GM19438 (cell line): ENCODE measurements around the gene GNGT2.
"Not testable (repeated sequence)": the region's sequence is repeated elsewhere in the genome, so short reads cannot be mapped to it uniquely, and the experiment has no call there.

ENCODE experiments used
- ATAC-seq: cut with Tn5 transposase; IDR thresholded peaks from one replicate; pipeline ENCODE4 v1.9.1; 2021; ENCODE audit warnings: low read depth; ENCODE audit not compliant: unreplicated experiment

Gene GNGT2

DNA sequence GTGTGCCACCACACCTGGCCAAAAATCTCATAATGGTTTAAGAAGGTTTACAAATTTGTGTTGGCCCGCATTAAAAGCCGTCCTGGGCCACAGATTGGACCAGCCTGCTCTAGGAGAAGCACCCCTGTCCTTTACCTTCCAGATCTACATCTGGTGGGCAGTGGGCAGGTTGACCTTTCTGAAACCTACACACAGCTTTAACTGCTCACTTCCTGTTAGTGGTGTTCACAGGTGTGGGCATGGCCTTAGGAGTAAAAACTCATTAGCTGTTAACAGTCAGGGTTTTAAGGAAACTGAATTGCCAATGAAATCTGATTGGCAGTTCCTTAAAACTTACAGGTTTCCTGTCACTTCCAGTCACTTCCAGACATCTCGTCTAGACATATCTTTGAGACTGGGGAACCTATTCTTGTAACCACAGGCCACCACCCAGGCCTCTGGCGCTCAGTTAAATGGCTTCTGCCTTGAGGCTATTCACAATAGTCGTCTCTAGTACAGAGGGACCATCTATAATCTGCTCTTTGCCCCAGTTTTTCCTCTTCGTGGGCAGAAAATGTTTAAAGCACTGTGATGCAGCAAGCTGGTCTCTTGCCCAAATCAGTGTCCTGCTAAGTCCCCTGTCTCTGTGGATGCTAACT lies 29.3 kb downstream of the GNGT2 start:
- no peak for ATAC-seq

DNA sequence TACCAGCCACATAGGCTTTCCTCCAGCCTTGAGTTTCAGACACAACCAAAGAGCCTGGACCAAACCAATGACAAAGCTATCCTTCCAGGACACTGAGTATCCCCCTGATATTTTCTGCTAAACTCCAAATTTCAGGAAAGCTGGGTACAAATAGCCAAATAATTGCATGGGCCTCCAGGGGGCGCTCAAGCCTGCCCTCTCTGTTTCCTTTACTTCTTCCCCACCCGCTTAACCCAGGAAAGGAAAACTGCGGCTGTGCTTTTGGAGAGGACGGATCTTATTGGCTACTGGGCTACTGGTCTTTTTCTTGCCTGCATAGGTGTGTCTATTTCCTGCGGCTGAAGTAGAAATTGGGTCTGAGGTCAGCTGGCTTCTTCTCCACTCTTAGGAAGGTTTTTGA lies 30.1 kb downstream of the GNGT2 start:
- no peak for ATAC-seq

DNA sequence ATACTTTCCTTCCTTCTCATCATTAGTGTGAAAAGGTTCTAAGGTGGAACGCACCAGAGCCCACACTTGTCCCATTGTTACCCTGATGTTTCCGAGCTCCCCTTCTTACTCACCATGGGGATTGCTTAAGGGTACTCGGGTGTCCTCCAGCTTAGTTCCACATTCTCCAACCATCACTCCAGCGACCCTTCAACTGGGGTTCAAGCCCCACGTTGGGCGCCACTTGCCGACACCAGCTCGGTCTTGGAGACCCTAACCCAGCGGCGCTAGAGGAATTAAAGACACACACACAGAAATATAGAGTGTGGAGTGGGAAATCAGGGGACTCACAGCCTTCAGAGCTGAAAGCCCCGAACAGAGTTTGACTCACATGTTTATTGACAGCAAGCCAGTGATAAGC lies 34.4 kb downstream of the GNGT2 start:
- not testable (repeated sequence) for ATAC-seq

DNA sequence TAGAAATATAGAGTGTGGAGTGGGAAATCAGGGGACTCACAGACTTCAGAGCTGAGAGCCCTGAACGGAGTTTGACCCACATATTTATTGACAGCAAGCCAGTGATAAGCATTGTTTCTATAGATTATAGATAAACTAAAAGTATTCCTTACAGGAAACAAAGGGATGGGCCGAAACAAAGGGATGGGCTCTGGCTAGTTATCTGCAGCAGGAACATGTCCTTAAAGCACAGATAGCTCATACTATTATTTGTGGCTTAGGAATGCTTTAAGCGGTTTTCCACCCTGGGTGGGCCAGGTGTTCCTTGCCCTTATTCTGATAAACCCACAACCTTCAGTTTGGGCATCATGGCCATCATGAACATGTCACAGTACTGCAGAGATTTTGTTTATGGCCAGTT lies 39.7 kb downstream of the GNGT2 start:
- not testable (repeated sequence) for ATAC-seq

DNA sequence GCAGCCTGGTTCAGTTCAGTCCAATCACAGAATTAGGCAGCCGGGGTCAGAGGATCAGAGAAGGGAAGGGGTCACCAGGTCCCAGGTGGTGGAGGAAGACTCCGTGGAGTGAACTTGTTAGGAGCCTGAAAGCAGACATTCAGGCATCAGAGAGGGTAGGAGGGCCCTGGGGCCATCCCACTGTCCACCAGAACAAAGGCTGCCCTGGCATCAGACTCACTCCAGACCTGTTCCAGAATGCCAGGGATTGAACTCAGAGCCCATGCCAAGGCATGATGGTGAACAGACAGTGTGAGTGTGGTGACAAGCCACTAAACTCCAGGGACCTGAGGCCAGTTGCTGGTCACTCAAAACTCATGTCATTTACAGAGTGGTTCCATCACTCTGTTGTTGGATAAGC lies 40.2 kb downstream of the GNGT2 start:
- no peak for ATAC-seq

DNA sequence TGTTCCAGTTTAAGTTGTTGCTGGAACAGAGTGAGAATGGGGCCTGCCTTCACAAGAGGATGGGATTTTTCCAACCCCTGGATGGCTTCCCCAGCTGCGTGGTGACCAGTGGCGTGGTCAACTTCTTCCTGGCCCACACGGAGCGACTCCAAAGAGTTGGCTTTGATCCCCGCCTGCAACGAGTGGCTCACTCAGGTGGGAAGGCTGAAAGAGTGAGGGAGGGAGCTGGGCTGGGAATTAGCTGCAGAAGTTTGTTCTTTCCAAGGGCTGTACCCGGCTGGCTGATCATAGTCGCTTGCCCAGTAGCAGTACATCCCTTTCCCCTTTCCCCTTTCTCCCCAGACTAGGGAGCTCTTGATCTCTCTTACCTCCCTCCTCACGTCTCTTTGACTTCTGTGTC lies 41.7 kb downstream of the GNGT2 start:
- ATAC-seq: no peak

DNA sequence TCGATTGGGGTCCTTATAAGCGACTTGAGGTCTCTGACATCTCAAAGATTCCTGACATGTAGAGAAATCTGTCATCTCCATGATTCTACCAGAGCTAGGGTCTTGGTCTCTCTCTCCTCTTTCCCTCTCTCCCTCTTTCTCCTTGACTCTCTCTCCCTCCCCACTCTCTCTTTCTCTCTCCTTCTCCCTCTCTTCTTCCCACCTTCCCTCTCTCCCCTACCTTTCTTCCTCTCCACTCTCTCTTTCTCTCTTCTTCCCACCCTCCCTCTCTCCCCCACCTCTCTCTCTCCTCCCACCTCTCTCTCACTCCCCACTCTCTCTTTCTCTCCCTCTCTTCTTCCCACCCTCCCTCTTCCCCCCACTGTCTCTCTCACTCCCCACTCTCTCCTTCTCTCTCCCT lies 45.2 kb downstream of the GNGT2 start:
- ATAC-seq: no peak

DNA sequence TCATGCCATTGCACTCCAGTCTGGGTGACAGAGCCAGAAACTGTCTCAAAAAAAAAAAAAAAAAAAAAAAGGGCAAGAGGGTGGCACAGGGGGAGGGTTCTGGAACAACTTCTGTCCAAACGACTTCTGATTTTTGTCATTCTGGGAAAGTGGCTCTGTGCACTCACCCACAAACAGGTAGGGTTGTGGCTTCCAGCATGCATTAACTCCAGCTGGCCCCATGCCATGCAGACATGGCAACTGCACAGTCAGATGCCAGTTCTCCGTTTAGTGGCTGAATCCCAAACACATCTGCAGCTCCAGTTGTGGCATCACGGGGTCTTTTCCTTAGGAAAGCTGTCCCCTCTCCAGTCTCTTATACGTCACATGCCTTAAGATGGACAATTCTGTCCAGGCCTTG lies 47.5 kb downstream of the GNGT2 start:
- ATAC-seq: no peak

DNA sequence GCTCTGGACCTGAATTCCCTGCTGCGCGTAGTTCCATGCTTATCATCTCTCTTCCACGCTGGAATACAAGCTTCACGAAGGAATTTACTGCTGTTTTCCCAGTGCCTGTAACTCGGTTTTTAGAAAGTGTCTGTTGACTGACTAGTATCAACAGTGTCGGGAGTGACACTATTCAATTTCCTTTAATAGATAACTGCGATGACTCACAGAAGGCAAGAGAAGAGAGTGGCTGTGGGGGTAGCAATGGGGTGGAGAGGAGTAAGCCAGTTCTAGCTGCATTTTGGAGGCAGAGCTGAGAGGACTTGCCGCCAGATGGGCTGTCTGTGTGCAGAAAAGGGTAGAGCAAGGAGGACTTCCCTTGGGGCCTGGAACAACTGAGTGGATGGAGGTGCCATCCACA lies 52.6 kb downstream of the GNGT2 start:
- ATAC-seq: no peak

DNA sequence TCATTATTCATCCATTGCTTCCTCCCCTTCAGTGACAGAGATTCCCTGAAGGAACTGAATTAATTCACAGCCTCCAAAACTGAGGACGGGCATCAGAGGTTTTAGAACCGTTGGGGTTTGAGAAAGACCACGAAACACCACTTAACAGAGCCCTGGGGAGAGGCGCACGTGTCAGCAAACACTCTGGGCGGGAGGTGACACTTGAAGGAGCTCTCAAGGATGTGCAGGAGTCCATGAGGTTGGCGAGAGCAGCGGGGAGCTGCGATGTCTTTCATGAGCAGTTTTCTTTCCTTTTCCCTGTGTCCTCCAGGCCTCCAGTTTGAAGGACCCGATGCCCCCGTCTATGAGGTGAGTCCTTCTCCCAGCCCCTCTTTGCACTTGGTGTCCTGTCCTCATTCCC lies 54.1 kb downstream of the GNGT2 start:
- no peak for ATAC-seq
